HepG2 (cell line): ENCODE results near the gene CTSA. TPM values are rescaled to one million over a fixed set of nuclear protein-coding genes. Genes with fewer than 3 reads are reported as not detected.

Experiments
- AHR ChIP-seq: IDR thresholded peaks from 2 replicates; pipeline ENCODE4 v1.6.1; 2018; ENCODE audit warnings: missing genetic modification reagents, missing compliant biosample characterization
- BCLAF1 ChIP-seq: fragments of 450-650 bp; IDR thresholded peaks from 2 replicates; pipeline ENCODE4 v1.6.1; 2017; ENCODE audit warnings: mild to moderate bottlenecking
- CBFB ChIP-seq: sonication (generic); formaldehyde crosslinking; IDR thresholded peaks from 2 replicates; pipeline ENCODE4 v1.4.0; 2020; ENCODE audit warnings: missing genetic modification reagents
- EZH2 ChIP-seq: conservative IDR thresholded peaks from 2 replicates; pipeline ENCODE4 v1.6.1; 2012; ENCODE audit warnings: mild to moderate bottlenecking, low read depth, low read length, moderate library complexity
- FOXC1 ChIP-seq: sonication (generic); formaldehyde crosslinking; IDR thresholded peaks from 2 replicates; pipeline ENCODE4 v1.8.0; 2022; ENCODE audit warnings: mild to moderate bottlenecking, missing genetic modification reagents, borderline replicate concordance
- FUBP1 ChIP-seq: sonication (generic); formaldehyde crosslinking; IDR thresholded peaks from 2 replicates; pipeline ENCODE4 v1.5.1; 2020; ENCODE audit warnings: missing genetic modification reagents, mild to moderate bottlenecking, borderline replicate concordance
- GATAD2A ChIP-seq: IDR thresholded peaks from 2 replicates; pipeline ENCODE4 v1.6.1; 2016
- HDAC6 ChIP-seq: fragments of 200-600 bp; sonication (generic); IDR thresholded peaks from 2 replicates; pipeline ENCODE4 v1.7.0; 2017; ENCODE audit warnings: mild to moderate bottlenecking, antibody characterized with exemption, low read length, low read depth
- MEF2D ChIP-seq: sonication (generic); formaldehyde crosslinking; IDR thresholded peaks from 2 replicates; pipeline ENCODE4 v1.5.1; 2020; ENCODE audit warnings: mild to moderate bottlenecking, missing genetic modification reagents
- MTA1 ChIP-seq: sonication (generic); formaldehyde crosslinking; IDR thresholded peaks from 2 replicates; pipeline ENCODE4 v1.4.0; 2020; ENCODE audit warnings: missing genetic modification reagents, mild to moderate bottlenecking, borderline replicate concordance
- NR1H2 ChIP-seq: sonication (generic); formaldehyde crosslinking; IDR thresholded peaks from 2 replicates; pipeline ENCODE4 v1.8.1; 2022; ENCODE audit warnings: low read depth, missing genetic modification reagents, borderline replicate concordance
- RFX1 ChIP-seq: fragments of 450-650 bp; IDR thresholded peaks from 2 replicates; pipeline ENCODE4 v1.6.1; 2017
- SCMH1 ChIP-seq: sonication (generic); formaldehyde crosslinking; IDR thresholded peaks from 2 replicates; pipeline ENCODE4 v1.9.0; 2021; ENCODE audit warnings: missing genetic modification reagents, mild to moderate bottlenecking, borderline replicate concordance
- SRSF1 ChIP-seq: fragments of 200-400 bp; formaldehyde crosslinking; optimal IDR thresholded peaks from 2 replicates; pipeline ENCODE3; 2017; ENCODE audit warnings: mild to moderate bottlenecking, low read depth, low read length, moderate library complexity
- TCF12 ChIP-seq, 2 experiments: fragments of 450-650 bp in 1 of 2; sonication (generic) in 1 of 2; formaldehyde crosslinking in 1 of 2; IDR thresholded peaks; 2 replicates each; pipeline versions ENCODE4 v1.6.1 to v1.8.0; 2017 to 2022; ENCODE audit warnings: antibody characterized with exemption in 1 of 2, mild to moderate bottlenecking in 1 of 2, missing genetic modification reagents in 1 of 2, moderate library complexity in 1 of 2
- ZFP37 ChIP-seq: sonication (generic); formaldehyde crosslinking; IDR thresholded peaks from 2 replicates; pipeline ENCODE4 v1.4.0; 2020; ENCODE audit warnings: missing genetic modification reagents, borderline replicate concordance
- ZKSCAN8 ChIP-seq: IDR thresholded peaks from 2 replicates; pipeline ENCODE4 v1.6.1; 2016; ENCODE audit warnings: borderline replicate concordance, missing genetic modification reagents, missing compliant biosample characterization
- ZMYM3 ChIP-seq: sonication (generic); formaldehyde crosslinking; IDR thresholded peaks from 2 replicates; pipeline ENCODE4 v1.5.1; 2020; ENCODE audit warnings: mild to moderate bottlenecking, missing genetic modification reagents
- ZNF546 ChIP-seq: sonication (generic); formaldehyde crosslinking; conservative IDR thresholded peaks from 2 replicates; pipeline ENCODE4 v1.8.1; 2023; ENCODE audit warnings: mild to moderate bottlenecking, missing genetic modification reagents
- ZNF746 ChIP-seq: sonication (generic); formaldehyde crosslinking; IDR thresholded peaks from 2 replicates; pipeline ENCODE4 v1.8.0; 2022; ENCODE audit warnings: mild to moderate bottlenecking, missing genetic modification reagents
- polyA plus RNA-seq, 8 experiments: library from polyadenylated mRNA; depleted of rRNA in 3 of 8; stranded (reverse) in 7 of 8; unstranded in 1 of 8; fragments of >200 nt; fragmentation: Illumina TruSeq in 4 of 8; extraction: Trizol in 4 of 8; gene quantifications; 2 replicates each; pipeline versions ENCODE4 v1.2.1 to v1.2.3, GENCODE V29; 2011 to 2016; ENCODE audit warnings: low read depth in 4 of 8, missing spikeins in 1 of 8, mixed read lengths in 1 of 8; ENCODE audit not compliant: insufficient read depth in 1 of 8
- total RNA-seq, 5 experiments: library from RNA; depleted of rRNA; stranded (reverse); fragments of >200 nt; fragmentation: Illumina TruSeq; extraction: Trizol; gene quantifications; 2 replicates each; pipeline ENCODE4 v1.2.3, GENCODE V29; 2016; ENCODE audit warnings: low read depth in 1 of 5

Gene CTSA
- total and polyA plus RNA-seq, 2 of the 13 experiments (the other 11 are each of a cell fraction or from before 2014, with no cell fraction given), result 202 to 231 TPM

DNA sequence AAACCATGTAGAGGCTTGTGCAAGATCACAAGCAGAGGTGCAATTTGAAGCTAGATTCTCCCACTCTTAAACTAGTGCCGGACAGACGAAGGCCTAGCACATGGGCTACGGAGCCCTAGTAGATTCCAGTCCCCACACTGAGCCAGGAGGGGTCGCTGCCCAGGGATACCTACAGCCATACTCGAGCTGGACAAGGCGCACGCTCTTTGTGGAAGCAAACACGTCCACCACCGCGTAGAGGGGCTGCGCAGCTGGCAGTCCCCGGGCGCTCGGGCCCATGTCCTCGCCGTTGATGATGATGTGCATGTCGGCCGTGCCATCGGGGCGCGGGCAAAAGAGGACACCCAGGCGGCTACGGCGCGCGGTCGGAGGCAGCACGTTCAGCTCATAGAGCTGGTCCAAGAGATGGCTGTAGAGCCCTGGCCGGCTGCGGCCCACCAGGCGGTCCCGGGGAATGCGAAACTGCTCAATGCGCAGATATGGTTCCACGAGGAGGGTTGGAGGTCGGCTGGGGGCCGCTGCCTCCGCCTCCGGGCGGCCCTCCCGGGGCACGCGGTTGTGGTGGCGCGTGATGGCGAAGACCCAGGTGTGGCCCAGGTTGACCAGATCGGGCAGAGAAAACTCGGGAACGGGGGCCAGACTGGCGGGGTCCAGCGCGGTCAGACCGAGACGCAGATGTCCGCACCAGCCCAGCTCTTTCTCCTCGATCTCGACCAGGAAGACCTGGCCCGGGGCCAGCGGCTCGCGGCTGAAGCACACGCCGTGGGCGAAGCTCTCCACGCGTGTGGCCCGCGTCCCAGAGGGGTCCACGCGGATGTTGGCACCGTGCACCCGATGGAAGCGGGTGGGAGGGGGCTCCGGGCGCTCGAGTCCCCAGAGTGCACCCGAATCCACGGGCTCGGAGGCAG lies 804 bp upstream of the CTSA start (continued):
- 0 out of 2 replicates have a peak, but pooled peaks have one; percentile 89 for TF ChIP-seq AHR (CRISPR knock-in tag)
- peak; percentile 36; the same call in 1 of the 2 replicates for TF ChIP-seq MEF2D
- peak; percentile 84 for TF ChIP-seq ZKSCAN8
- peak; percentile 23; the same call in 1 of the 2 replicates for TF ChIP-seq ZNF546 (CRISPR knock-in tag)
- peak; percentile 91 for TF ChIP-seq FUBP1 (CRISPR knock-in tag)
- TF ChIP-seq SRSF1, result no peak
- 0 out of 2 replicates have a peak, but pooled peaks have one; percentile 20 for TF ChIP-seq FOXC1
- 0 out of 2 replicates have a peak, but pooled peaks have one; percentile 37 for TF ChIP-seq ZNF746 (CRISPR knock-in tag)
- no peak for TF ChIP-seq TCF12 (IDR thresholded peaks at IDR 0.05)
- TF ChIP-seq TCF12 (CRISPR knock-in tag; IDR thresholded peaks at IDR 0.05), result 0 out of 2 replicates have a peak, but pooled peaks have one; percentile 78
- no peak for TF ChIP-seq HDAC6
- no peak for TF ChIP-seq SCMH1
- no peak for TF ChIP-seq EZH2
- TF ChIP-seq RFX1, result no peak
- 0 out of 2 replicates have a peak, but pooled peaks have one; percentile 47 for TF ChIP-seq ZMYM3 (CRISPR knock-in tag)
- TF ChIP-seq GATAD2A (CRISPR knock-in tag), result peak; percentile 79
- peak; percentile 85 for TF ChIP-seq CBFB
- TF ChIP-seq ZFP37 (CRISPR knock-in tag), result no peak
- TF ChIP-seq BCLAF1, result no peak
- no peak for TF ChIP-seq MTA1 (CRISPR knock-in tag)
- TF ChIP-seq NR1H2 (CRISPR knock-in tag), result 0 out of 2 replicates have a peak, but pooled peaks have one; percentile 16
